Ecto neural progenitor cell (in vitro differentiated cells): ENCODE measurements around the gene RPRD1B.
A peak's percentile ranks its signal among the peaks of the same experiment; 100 is the strongest.

Source experiments
- DNase-seq: peaks from one replicate; pipeline ENCODE4 v3.0.0-alpha.2; 2018; ENCODE audit warnings: low spot score

Gene RPRD1B

DNA sequence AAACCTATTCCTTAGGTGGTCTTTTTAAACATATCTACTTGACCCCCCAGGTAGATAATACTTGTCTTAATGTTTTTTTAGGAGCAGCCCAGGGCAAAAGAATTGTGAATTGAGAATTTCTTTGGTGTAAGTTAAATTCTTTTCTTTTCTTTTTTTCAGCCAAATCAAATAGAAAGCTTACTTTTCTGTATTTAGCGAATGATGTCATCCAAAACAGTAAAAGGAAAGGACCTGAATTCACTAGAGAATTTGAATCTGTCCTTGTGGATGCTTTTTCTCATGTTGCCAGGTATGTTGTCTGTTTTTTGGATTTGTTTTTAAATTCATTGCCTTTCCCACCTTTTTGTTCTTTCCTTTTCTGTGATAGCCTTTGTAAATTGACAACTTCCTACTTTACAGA is 6.7 kb downstream of the RPRD1B start:
- no peak for DNase-seq

DNA sequence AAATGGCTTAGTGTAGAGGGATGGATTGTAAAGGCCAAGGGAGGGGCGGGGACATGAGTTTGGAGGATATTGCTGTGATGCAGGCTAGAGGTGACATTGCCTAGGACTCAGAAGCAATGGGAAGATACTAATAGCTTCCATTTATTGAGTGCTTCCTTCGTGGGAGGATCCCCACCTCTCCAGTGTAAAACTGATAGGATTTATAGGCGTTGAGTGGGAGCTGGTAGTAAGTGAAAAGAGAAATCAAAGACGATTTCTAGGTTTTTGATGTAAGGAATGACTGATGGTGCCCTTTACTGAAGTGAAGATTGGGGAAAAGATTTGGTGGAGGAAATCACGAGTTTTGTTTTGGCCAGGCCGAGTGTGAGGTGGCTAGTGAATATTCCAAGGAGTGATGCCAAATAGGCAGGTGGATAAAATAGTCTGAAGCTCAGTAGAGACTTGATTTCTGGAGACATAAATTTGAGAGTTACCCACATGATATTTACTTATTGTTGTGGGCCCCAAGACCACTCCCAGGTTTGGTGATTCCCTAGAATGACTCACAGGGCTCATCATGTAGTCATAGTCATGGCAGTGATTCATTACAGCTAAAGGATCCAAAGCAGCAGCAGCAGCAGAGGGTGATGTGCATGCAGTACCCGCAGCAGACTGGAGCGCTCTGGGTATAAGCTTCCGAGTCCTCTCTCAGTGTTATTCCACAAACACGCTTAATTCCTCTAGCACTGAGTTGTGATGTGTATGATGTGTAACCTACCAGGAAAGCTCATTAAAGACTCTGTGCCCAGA is 10.2 kb downstream of the RPRD1B start:
- DNase-seq: no peak

DNA sequence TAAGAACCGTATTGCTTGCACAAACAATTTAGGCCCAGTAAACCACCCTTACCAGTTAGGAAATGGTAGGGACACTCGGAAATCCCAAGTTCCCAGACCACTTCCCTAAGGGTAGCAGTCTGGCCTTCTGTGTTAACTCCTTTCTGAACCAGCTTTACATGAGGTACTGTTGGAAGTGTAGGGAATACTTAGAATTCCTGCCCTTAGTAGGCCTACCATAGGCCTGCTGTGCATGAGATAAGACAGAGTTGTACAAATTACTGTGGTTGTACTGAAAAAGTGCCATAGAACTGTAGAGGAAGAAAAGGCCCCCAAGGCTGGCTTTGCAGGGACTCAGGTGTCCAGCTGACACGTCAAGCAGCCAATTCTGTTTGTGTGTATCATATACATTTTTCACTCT is 11.1 kb downstream of the RPRD1B start:
- no peak for DNase-seq

DNA sequence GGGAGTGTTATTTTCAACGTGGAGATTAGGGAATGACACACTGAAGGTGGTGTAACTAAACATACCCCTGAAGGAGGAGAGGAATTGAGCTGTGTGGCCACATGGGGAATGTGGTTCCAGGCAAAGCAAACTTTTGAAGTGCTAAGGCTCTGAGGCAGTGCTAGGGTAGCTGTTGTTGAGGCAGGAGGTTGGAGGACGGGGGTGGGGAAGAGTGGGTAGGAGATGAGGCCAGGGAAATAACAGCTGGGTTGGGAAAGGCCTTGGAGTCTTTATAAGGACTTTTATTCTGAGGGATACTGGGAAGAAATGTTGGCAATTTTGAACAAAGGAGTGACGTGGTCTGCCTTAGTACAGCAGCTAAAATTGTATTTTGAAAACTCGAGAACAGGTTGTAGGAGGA is 13.0 kb downstream of the RPRD1B start:
- no peak for DNase-seq

DNA sequence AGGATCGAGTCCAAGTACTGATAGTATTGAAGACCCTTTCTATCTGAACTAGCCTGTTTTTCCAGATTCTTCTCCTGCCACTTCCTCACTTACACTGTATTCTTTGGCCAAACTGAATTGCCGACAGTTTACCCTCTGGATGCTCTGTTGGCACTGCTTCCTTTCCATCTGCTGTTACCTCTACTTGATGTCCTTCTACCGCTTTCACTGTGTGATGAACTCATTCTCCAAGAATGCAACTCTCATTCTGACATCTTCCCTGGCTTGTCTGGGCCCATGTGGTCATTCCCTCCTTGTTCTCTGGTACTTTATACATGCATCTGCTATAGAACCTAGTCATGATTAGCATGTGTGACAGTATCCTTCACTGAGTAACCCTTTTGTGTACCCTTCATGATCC is 16.3 kb downstream of the RPRD1B start:
- no peak for DNase-seq

DNA sequence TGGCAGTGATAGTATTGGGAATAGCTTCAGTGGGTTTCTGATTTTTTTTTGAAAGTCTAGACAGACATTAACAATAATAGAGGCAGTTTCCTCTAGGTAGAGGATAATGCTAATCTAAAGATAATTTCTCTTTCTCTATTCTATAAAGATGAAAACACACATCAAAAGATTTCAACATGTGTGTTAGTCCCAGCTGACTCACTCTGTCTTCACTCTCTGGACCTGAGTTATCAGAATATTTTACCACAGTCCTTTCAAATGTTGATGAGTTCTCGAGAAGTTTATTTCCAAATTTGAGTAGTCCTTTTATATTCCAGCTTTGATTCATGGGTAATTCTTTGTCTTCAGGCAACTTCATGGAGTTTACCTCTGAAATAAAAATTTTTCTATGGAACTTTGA is 17.1 kb downstream of the RPRD1B start:
- DNase-seq: no peak

DNA sequence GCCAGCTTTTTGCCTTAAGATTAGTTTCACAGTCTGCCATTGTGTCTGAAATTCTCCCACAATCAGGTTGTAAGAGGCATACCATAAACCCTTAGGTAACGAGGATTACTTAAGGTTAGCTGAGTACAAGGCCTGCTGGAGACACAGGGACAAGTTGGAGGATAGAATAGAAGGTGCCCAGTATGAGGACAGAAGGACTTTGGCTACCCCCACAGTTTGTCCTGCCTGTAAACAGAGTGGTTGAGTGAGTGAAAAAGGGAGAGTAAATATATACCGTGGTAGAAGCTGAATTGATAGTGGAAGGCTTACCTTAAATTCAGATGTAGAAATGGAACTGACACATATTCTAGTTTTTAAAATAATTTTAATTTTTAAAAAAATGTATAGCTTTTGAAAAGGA is 19.3 kb downstream of the RPRD1B start:
- DNase-seq: no peak

DNA sequence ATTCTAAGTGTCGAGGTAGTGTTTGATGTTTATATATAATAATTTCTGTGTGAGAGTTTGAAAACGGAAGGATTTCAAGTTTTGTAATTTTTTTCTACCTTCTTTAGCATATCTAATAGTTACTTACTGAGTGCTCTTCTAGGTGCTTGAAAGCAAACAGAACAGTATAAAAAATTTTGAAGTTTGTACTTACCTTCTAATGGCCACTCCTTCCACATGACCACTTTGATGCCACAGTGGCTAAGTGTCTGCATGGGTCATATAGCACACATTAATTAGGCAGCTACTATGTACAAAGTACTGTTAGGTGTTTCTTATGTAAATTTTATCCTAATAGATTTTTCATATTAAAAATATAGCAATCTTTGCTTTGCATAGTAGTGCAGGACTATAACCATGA is 21.1 kb downstream of the RPRD1B start:
- no peak for DNase-seq

DNA sequence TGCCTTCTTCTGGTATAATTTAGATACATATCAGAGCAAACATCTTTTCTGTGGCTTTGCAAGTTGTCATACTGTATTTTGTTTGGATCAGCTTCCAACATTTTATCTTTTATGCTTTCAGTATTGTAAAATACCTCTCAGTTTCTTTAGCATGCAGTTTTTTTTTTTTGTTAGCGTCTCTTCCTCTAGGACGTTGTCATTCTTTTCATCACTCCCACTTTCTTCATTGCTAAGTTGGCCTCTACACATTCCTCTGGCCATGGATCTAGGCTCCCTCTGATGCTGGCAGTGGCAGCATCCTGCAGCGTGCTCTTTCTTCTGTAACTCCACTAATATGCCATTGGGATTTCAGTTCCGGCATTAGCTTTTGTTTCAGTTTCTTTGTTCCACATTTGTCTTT is 21.7 kb downstream of the RPRD1B start:
- no peak for DNase-seq

DNA sequence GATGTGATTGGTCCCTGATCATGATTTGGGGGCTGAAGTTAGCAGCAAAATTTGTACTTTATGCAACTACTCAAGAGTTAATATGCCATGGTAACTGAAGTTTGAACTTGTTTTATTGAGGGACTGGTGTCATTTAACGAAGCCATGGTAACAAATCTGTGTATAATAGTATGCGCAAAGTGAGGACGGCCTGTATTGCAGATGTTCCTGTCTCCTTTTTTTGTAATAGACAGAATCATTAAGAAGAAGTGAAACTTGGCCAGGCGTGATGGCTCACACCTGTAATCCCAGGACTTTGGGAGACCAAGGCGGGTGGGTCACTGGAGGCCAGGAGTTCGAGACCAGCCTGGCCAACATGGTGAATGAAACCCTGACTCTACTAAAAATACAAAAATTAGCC is 22.3 kb downstream of the RPRD1B start:
- no peak for DNase-seq

DNA sequence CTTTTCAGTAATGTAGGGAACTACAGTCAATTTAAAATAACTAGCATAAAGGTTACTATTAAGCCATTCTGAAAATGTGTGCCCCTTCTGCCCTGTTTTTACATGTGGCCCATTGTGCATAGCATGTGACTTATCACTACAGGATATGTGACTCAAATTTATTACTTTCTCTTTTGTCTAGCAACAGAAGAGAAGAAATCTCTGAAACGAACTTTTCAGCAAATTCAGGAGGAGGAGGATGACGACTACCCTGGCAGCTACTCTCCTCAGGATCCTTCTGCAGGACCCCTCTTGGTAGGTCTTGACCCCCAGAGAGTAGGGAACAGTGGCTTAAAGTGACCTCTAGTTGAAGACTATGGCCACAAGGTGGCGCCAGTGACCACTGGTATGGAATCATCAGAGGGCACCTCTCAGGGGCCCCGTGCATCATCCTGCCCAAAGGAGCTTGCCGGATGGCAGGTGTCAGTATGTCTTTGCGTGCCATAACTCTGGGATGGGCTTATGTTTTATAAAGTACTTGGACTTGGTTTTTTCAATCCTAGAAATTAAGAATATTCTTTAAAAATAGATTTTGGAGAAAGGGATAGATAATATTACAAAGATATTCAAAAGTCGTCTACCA is 23.9 kb downstream of the RPRD1B start:
- DNase-seq: peak; percentile 90

DNA sequence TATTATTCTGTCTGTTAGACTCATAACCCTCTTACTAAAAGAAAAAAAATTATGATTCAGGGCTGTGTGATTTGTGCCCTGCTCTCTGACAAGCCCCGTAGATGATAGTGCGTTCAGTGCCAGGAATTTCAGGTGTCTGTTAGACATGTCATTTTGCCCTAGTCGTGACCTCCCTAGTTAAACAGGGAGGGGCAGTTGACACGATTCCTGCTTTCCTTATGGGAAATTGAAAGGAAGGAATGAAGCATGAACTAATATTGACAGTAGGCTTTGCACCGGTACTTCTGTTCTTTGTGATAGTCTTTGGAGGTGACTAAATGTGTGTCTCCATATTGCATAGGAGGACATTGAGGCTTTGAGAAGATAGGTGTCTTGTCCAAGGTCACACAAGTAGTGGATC is 26.3 kb downstream of the RPRD1B start:
- DNase-seq: no peak

DNA sequence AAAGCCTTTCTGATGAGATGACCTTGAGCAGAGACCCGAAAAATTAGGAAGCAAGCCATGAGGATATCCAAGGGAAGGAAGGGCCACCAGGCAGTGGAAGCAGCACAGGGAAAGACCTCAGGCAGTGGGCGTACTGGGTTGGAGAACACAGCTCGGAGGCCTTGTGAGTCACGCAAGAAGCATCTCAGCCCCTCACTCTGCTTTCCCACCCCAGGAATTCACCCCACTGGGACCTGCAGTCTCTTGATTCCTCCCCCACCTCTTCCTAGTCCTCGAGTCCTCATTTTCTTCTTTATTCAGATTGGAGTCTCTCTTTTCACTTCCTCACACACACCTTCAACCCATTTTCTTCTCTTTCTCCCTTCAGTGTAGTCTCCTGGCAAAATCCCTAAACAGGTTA is 27.0 kb downstream of the RPRD1B start:
- DNase-seq: no peak

DNA sequence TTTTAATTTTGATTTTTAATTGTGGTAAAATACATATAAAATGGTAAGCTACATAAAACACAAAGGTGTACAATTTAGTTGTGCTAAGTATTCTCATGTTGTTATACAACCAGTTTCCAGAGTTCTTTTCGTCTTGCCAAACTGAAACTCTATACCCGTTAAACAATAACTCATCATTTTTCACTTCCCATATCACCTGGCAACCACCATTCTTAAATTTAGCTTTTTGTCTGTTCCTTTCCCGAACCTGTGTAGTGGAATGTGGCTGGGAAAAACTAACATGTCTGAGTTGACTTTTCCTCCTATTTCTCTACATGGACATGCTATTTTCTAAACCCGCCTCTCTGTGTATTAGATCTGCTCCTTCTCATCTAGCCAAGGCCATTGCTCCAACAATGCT is 27.6 kb downstream of the RPRD1B start:
- DNase-seq: no peak

DNA sequence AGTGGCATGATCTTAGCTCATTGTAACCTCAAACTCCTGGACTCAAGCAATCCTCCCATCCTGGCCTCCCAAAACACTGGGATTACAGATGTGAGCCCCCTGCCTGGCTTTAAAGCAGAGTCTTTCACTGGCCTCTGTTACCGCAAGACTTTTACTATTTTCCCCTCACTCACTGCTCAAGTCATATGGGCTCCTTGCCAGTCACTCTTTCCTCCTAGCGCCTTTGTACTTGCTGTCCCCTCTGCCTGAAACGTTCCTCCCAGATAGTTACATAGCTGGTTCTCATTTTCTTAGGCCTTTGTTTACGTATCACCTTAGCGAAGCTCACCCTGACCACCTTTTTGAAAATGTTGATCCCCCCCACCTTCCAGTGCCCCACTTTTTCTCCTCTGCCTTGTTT is 29.3 kb downstream of the RPRD1B start:
- DNase-seq: no peak

DNA sequence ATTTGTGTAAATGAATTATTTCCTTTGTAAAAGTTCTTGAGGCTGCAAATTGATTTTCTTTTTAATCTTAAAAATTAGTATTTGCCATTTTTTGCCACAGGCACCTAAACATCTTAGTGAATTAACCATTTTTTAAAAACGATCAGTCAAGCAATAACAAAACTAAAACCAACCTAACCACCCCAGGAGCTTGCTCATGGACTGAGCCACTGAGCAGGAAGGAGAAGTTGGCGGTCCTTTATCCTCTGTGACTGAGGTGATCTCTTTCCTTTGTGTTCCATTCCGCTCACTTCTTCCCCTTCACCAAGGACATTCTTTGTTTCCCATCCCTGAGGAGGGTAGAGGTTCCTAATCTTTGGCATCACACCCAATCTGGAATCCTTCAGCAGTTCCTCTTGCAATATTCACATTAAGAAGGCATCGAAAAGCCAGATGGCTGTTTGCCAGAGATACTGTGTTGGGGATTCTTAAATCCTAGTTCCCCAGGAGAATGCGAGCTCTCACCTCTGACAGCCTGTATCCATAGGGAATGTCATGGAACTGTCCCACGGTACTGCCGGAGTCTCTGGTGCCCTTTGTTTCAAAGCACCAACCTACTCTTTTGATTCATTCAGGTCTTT is 30.5 kb downstream of the RPRD1B start:
- no peak for DNase-seq

DNA sequence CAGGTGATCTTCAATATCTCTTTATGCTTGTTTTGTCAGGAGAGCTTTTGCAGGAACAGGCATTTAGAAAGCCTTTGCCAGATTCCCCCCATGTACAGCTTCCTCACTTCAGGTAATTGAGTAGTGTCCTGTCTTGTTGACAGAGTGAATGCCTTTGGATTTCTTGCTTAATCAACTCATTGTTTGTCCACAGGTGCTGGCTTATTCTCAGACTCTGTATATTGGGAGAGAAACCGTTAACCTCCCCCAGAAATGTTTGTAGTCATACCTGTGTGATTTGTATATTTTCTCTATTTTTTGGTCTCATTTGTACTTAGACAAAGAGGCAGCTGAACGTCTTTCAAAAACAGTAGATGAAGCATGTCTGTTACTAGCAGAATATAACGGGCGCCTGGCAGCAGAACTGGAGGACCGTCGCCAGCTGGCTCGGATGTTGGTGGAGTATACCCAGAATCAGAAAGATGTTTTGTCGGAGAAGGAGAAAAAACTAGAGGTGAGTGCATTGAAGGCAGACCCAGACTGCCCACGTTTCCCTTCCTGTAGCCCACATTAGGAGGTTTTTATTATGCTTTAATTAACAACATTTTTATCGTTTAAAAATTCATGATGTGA is 32.3 kb downstream of the RPRD1B start:
- DNase-seq: no peak

DNA sequence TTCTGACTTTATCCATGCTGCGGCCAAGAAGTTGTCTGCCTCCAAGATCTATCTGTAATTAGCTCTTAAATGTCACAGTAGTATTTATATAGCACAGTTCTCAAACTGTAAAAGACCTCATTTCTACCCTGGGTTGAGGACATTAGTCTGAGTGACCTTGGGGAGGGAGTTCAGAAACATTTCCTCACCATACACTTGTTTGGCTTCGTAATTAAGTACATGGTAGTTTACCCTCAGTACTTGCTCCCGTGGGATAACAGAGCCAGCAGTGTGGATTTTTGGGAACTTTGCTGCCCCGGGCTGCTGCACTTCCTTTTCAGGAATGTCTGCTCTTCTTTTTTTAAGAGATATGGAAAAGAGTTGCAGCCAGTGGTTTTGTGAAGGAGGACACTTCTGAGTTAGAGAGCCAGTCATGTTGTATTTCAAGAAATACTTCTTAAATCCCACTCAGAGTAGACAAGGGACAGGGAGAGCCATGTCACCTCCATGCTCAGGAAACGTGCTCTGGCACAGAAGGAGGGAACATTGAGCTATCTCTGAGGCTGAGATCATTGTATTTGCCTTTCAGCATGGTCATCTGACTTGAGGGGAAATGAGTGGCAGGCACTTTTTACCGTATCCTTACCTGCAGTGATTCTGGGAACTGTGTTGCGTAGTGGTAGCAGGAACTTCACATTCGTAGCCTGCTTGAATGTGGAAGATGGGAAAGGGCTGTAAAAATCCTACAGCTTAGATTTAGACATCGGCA is 33.6 kb downstream of the RPRD1B start:
- no peak for DNase-seq

DNA sequence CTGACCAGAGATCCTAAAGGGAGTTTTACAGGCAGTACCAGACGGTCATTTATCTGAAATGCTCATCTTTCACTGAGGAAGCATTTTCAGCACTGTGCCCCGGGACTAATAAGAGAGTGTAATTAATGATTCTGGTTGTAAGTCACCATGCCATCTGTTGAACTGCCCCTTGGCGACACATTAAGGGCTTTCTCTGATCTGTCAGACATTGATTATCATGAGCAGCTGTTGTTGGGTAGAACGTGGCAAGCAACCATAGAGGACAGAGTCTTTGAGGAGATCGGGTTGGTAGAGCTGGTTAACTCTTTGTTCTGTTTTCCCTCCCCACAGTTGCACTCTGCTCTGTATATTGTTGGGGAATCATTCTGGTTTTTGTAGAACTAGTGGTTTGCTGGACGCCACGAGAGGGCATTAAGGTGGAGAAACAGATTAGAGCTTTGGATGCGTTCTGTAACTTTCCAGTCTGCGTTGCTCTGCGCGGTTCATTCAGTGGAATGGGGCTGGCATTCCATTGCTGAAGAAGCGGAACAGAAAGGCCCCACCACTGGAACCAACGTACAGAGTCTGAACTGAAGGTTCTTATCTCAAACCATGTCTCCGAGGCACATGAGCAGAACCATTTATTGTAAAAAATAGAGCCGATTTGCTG is 34.3 kb downstream of the RPRD1B start:
- no peak for DNase-seq

DNA sequence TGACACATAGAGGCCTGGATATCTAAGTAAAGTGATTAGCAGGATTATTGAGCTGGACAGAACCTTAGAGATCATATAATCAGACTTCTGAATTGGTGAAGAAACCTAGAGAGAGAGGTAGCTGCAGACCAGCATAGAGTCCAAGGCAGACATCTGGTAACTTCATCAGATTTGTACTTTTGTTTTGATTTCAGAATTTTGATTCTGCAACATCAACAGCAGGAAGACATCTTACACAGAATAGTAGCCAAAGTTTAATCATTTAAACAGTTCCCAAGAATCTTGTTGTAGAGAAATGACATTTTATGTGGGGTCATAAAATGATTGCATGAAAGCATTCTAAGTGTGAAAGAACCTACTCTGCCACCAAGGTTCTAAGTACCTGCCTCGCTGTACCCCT is 39.4 kb downstream of the RPRD1B start:
- no peak for DNase-seq

DNA sequence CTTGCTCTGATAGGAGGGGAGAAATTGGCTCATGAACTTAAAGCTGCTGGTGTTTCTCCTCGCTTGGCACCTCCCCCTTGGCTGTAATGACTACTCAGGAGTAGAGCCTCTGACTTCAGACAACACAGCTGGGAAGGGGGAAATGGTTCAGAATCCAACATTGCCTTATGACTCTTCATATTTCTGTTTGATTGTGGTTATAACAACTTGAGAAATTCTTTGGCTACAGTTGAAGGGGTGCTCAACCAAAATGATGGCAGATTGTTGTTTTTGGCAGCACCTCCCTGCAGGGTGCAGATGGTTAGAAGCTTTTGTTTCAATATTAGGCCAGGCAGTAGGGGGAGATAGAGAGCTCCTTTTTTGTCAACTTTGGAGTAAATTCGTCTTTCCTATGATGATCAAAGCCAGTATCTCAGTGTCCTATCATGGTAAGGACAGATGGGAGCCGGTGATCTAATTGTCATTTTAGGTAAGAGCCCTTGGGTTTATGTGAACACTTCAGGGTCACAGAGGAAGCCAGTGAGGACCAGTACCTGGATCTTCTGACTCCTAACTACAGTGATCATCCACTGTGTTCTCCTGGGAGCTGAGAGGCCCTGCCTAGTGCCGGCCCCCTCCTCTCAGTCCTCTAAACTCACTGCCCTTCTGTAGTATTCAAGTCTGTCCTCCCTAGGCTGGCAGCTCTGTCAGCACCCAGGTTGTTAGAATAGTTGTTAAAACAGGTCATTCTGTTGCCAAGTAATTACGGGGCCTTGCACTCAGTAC is 39.9 kb downstream of the RPRD1B start:
- DNase-seq: no peak
